Right lobe of liver (tissue), 6 donors: ENCODE data around the gene PEMT. TPM values are rescaled to one million over a fixed set of nuclear protein-coding genes. Genes with fewer than 3 reads are reported as not detected.
A peak's percentile ranks its signal among the peaks of the same experiment; 100 is the strongest.

Experiments
- ATAC-seq, 4 donors: fragments of 200-7000 bp; cut with Tn5 transposase; one replicate each; pipeline ENCODE4 v1.9.1; 2020; ENCODE audit warnings: mild to moderate bottlenecking in 4 of 4, moderate library complexity in 4 of 4
- DNase-seq, 3 donors: peaks; one replicate each; pipeline ENCODE4 v3.0.0-alpha.2; 2020
- H3K27ac ChIP-seq, 3 donors: fragments of 200-600 bp; one replicate each; pipeline ENCODE4 v1.8.0; 2022
- H3K27me3 ChIP-seq, 2 donors: fragments of 200-600 bp; one replicate each; pipeline ENCODE4 v1.8.0; 2022
- H3K36me3 ChIP-seq, 4 donors: fragments of 200-600 bp; sonication (generic) in 1 of 4; one replicate each; pipeline versions ENCODE4 v1.5.1 to v1.8.0; 2017 to 2022; ENCODE audit warnings: control low read depth in 1 of 4
- H3K4me1 ChIP-seq, 4 donors: fragments of 200-600 bp; sonication (generic) in 1 of 4; one replicate each; pipeline versions ENCODE4 v1.5.1 to v1.8.0; 2017 to 2022; ENCODE audit warnings: control low read depth in 1 of 4
- H3K4me3 ChIP-seq, 3 donors: fragments of 200-600 bp; one replicate each; pipeline ENCODE4 v1.8.0; 2022
- H3K9me3 ChIP-seq, 4 donors: fragments of 200-600 bp; sonication (generic) in 1 of 4; one replicate each; pipeline versions ENCODE4 v1.5.1 to v1.8.0; 2017 to 2022; ENCODE audit warnings: control low read depth in 1 of 4
- POLR2A ChIP-seq: fragments of 450-650 bp; IDR thresholded peaks from one replicate; pipeline ENCODE4 v1.6.1; 2017; ENCODE audit warnings: antibody characterized with exemption, mild to moderate bottlenecking
- WGBS: methylation state at CpG from one replicate; pipeline ENCODE4 v1.1.6; 2018; ENCODE audit warnings: low coverage, low lambda C conversion rate; ENCODE audit not compliant: insufficient coverage; ENCODE audit errors: missing lambda C conversion rate; 5-methylcytosine and 5-hydroxymethylcytosine counted together
- intact Hi-C, 2 donors: fragments of 100-400 bp; cut with DNase I; formaldehyde crosslinking; loops; one replicate each; pipeline versions ENCODE4 v1.11.2 to v1.14.1; 2022
- total RNA-seq, 6 experiments: library from RNA; depleted of rRNA in 2 of 6; stranded (reverse); fragments of >200 nt in 2 of 6; fragmentation: NEBNext Ultra II Directional in 3 of 6; extraction: Animal tissue kit (Norgen Biotek cat#: 25700) in 3 of 6; gene quantifications; one replicate each; pipeline versions ENCODE4 v1.1.0 to v1.2.4, GENCODE V29; 2016 to 2023
- TF ChIP-seq, protein P1 (sequence below), 4 donors: fragments of 200-600 bp in 3 of 4; fragments of 450-650 bp in 1 of 4; IDR thresholded peaks; one replicate each; pipeline versions ENCODE4 v1.5.1 to v1.8.0; 2016 to 2022; ENCODE audit warnings: antibody characterized with exemption in 4 of 4, mild to moderate bottlenecking in 2 of 4
- donor health status: DM: no; HTN: yes; CAD: no.
- donor health status: DM: no; HTN: no; CAD: no.
- donor health status: DM: no; HTN: no; CAD: no.
- donor health status: DM: no; HTN: yes; CAD: no.
- donor health status: DM: no; HTN: yes; CAD: no.

Gene PEMT
- total RNA-seq, 6 experiments from 2014 or later, result 92.4 to 184 (median 170) TPM

DNA sequence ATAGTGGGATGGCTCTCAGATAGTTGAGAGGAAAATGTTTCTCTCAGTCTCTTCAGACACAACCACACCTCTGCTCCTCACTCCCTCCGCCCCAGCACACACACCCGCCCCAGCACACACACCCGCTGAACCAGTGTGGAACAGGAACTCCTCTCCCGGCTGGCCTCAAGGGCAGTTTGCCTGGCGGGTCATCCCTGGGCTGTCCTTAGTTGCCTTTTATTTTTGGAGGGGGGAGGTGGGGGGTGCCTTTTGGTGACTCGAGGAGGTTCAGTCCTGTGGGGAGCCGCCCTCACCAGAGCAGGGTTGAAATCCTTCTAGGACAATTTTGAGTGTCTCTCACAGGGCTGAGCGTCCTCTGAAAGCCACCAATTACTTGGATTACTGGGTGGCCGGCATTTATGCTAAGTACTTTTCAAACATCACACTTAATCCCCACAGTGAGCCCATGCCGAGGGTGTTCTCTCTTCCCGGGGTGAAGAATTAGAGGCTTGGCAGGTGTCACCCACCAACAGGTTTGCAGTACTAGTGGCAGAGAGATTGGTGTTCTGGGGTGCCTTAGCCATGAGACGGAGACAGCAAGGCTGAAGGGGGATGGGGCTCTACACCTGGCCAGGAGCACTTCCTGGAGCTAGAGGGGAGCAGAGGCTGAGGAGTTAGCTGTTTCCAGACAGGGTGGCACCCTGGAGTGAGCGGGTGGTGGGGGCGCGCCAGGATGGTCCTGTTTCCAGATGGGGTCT, 98.1 kb downstream of the PEMT start:
- peak overlapping the region in 2 of 3 donors; percentile 84 to 91 for H3K27ac ChIP-seq
- intact Hi-C loops, result no loop called here
- H3K4me3 ChIP-seq, result peak overlapping the region in 1 of 3 donors; percentile 71
- DNase-seq (peak in 1 of 3 donors; percentile 78), ATAC-seq (peak in 1 of 4 donors; percentile 35)
- no peaks in the 10 kb centered on the region for H3K9me3 ChIP-seq
- H3K27me3 ChIP-seq, result no peaks in the 10 kb centered on the region
- 58% methylated on average over 9 of the region's 15 CpGs for WGBS
- peaks cover 0 to 20% (median 0%) of the 10 kb centered on the region in 4 donors for H3K4me1 ChIP-seq
- peaks cover 0 to 9% (median 2%) of the 10 kb centered on the region in 4 donors for H3K36me3 ChIP-seq
- TF ChIP-seq, protein P1, sequence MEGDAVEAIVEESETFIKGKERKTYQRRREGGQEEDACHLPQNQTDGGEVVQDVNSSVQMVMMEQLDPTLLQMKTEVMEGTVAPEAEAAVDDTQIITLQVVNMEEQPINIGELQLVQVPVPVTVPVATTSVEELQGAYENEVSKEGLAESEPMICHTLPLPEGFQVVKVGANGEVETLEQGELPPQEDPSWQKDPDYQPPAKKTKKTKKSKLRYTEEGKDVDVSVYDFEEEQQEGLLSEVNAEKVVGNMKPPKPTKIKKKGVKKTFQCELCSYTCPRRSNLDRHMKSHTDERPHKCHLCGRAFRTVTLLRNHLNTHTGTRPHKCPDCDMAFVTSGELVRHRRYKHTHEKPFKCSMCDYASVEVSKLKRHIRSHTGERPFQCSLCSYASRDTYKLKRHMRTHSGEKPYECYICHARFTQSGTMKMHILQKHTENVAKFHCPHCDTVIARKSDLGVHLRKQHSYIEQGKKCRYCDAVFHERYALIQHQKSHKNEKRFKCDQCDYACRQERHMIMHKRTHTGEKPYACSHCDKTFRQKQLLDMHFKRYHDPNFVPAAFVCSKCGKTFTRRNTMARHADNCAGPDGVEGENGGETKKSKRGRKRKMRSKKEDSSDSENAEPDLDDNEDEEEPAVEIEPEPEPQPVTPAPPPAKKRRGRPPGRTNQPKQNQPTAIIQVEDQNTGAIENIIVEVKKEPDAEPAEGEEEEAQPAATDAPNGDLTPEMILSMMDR (IDR thresholded peaks at IDR 0.05), result no peak
- TF ChIP-seq POLR2A, result peak; percentile 83

DNA sequence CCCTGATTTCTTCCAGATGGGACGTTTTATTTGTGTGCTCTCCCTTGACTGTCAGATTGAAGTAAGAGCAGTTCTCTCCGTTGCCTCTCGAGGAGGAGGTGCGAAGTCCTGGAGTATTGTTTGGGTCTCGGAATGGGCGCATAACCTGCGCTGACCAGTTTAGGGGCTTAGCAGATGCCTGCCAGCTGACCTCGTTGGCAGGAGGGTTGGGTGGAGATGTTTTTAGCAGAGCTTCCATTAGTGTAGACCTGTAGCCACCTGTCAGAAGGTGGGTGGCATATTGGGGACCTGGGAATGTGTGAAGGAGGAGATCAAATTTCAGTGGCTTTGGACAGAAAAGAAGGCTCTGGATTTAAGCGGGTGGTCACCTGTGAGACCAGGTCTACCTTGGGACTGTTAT, 98.9 kb downstream of the PEMT start:
- no peak overlapping the region for H3K4me3 ChIP-seq
- intact Hi-C loops, result no loop called here
- TF ChIP-seq, protein P1 (IDR thresholded peaks at IDR 0.05), result no peak
- TF ChIP-seq POLR2A, result no peak
- no peaks in the 10 kb centered on the region for H3K9me3 ChIP-seq
- no peak for DNase-seq
- no peak overlapping the region for H3K27ac ChIP-seq
- H3K36me3 ChIP-seq, result peaks cover 0 to 9% (median 4%) of the 10 kb centered on the region in 4 donors
- H3K27me3 ChIP-seq, result no peaks in the 10 kb centered on the region
- peaks cover 0 to 20% (median 0%) of the 10 kb centered on the region in 4 donors for H3K4me1 ChIP-seq
- WGBS, result 90% methylated on average over 6 of the region's 9 CpGs
- ATAC-seq, result no peak

DNA sequence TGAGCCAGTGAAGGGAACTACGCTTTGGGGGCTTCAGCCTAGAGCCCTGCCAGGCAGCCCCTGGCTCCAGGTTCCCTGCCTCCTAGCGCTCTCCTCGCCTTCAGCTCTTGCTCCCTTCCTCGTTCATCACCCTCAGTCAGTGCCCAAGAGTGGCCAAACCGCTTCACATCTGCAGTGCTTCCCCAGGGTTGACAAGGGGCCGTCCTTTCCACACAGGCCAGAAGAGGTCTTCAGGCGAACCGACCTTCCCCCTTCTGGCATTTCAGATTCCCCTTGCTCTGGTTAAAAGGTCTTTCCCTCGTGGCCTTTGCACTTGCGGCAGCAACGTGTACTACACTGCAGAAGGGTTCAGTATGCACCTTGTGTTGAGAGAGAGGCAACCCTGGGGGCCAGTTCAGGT, 99.4 kb downstream of the PEMT start:
- no peak overlapping the region for H3K4me3 ChIP-seq
- DNase-seq, result no peak
- TF ChIP-seq, protein P1 (IDR thresholded peaks at IDR 0.05), result no peak
- no peak for TF ChIP-seq POLR2A
- WGBS, result 89% methylated on average over 8 of the region's 11 CpGs
- no peaks in the 10 kb centered on the region for H3K9me3 ChIP-seq
- H3K4me1 ChIP-seq, result peaks cover 0 to 19% (median 0%) of the 10 kb centered on the region in 4 donors
- intact Hi-C loops, result no loop called here
- peaks cover 0 to 11% (median 4%) of the 10 kb centered on the region in 4 donors for H3K36me3 ChIP-seq
- no peak for ATAC-seq
- no peaks in the 10 kb centered on the region for H3K27me3 ChIP-seq
- no peak overlapping the region for H3K27ac ChIP-seq

DNA sequence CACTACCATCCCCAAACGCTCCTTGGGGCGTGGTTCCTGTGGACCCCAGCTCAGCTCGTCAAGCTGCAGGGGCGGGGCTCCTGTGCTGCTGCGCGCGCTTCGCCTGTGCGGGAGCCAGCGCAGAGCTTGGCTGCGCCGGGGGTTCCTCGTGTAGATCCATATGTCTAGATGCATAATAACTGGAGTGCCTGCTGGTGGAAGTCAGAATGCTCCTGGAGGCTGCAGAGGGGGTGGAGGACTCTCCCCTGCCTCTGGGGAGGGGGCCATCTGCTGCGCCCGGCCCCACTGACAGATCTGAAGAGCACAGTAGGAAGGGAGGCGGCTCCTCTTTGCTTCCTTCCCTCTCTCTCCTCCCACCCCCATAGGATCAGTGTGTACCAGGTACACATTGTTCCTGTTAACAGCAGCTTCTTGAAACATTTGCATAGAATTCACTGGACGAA, 99.9 kb downstream of the PEMT start:
- no peak overlapping the region for H3K27ac ChIP-seq
- intact Hi-C loops, result no loop called here
- no peak for ATAC-seq
- DNase-seq, result no peak
- H3K4me1 ChIP-seq, result peaks cover 0 to 17% (median 0%) of the 10 kb centered on the region in 4 donors
- no peaks in the 10 kb centered on the region for H3K9me3 ChIP-seq
- peaks cover 0 to 11% (median 4%) of the 10 kb centered on the region in 4 donors for H3K36me3 ChIP-seq
- no peak for TF ChIP-seq POLR2A
- TF ChIP-seq, protein P1 (IDR thresholded peaks at IDR 0.05), result no peak
- no peak overlapping the region for H3K4me3 ChIP-seq
- H3K27me3 ChIP-seq, result no peaks in the 10 kb centered on the region
- WGBS, result 94% methylated on average over 13 of the region's 17 CpGs
